Activated CD8-positive, alpha-beta memory T cell treated with anti-CD3 and anti-CD28 coated beads, Interleukin-2, amount 50 U/mL, for 24 hours (primary cell): ENCODE results near the gene COL4A2.

Source experiments
- DNase-seq: peaks from one replicate; pipeline ENCODE4 v3.0.0-alpha.2; 2020; ENCODE audit errors: extremely low read depth

Gene COL4A2

DNA sequence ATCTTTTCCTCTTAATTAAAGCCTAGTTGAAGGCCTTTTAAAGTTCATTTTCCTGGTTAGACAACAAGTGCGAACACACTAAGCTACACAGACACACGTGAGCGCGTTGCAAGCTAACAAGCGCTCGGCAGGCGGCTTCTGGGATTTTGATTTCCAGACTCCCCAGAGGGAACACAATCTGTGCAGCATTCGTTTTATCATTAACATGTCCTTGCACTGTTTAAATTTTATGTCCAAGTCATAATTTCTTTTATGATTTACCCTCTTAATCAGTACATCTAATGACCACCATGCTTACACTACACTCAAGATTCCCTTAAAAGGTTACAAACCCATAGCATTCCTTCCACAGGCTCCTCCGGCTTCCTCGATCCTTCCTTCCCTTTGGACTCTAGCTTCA lies 16.9 kb upstream of the COL4A2 start:
- DNase-seq = no peak

DNA sequence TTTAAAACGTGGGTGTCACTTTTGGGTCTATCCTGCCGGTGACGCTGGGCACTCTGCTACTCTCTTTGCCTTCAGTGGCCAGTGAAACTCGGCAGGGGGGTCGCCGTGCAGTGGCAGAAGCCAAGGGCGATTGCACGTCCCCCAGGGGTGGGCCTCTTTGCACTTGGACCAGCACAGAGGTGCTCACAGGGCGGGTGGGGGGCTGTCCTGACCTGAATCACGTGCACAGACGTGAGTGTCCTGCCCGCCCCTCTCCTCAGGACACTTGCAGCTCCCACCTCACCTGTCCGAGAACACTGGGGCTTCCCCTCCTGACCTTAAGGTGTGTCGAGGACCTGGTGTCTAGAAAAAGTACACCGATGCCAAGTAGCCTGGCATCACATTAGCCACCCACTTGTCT lies 16.3 kb upstream of the COL4A2 start:
- no peak for DNase-seq

DNA sequence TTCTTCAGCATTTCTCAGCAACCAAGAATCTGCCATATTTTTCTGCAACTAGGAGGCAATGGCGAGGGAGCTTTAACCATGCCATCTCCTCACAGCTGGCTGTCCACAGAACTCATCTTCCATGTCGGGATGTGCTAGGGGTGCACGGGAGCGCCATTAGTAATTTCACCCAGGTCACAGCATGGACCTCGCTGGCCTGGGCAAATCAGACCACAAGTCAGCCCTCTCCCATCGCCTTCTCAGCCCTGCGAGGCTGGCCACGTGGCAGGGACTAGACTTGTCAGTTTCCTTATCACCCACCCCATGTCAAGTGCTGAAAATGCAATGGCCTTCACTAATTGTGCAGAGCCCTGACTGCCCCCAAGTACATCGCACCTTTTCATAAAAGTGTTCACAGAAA lies 15.8 kb upstream of the COL4A2 start:
- no peak for DNase-seq

DNA sequence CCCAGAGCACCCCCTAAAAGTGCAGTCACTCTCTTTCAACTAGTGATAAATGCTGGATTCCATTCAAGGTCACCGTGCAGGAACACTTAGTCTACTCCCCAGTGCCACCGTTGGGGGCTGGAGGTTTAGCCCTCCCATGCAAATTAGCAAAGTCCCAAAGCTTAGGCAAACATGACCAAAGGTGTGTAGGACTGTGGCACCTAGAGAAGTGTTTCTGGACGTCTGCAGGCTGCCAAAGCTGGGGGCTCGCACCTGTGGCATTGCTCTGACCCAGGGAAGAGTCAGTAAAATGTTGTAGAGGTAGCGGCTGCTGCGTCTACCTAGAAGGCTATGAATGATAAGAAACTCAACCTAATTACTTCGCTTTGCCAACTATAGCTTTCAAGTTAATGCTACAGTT lies 14.0 kb upstream of the COL4A2 start:
- no peak for DNase-seq

DNA sequence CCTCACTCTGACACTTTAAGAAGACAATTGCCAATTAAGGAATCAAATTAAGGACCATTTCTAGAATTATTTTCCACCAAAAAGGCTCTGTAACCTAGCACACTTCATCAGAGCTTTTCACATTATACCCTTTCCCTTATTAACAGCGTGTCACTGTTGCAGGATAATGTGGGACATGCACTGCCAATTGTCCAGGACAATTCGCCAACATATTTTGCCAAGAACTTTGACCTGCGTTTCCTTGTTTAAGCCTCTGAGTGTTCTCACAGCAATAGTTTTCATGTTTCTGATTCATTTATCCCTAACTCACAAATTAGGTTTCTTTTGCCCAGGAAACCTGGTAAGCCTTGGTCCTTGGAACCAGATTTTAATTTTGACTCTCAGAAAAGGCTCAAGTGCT lies 13.4 kb upstream of the COL4A2 start:
- DNase-seq = no peak

DNA sequence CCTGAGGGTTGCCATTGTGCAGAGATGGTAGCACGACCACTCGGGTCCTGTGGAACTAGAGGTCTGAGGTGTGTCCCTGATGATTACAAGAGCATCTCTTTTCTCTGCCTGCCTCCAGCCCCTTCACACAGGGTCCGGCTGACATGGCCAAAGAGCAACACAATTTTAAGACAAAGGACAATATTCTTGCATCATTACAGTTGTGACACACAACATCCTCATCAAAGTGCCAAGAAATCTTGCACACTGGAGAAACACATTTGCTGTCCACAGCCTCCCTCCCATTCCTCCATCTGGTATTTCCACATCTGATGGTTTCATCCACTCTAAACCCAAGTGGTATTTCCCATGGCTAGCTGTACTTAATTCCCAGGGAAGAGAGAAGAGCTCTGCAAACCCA lies 12.9 kb upstream of the COL4A2 start:
- no peak for DNase-seq

DNA sequence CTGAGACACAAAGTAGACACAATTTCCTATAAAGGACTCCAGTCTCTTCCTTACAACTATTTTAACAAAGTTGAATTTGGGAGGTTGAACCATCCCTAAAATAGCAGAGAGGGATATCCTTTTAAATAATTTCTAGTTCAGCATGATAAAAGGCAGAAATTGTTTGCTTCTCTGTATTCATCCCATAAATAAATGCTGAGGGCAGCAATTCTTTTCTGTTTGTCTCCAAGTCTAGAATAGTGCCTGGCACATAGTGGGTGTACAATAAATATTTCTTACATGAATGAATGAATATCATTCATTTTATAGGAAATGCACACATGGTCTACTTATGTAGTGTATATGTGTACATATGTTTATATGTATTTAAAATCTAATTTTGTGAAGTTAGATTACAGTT lies 12.5 kb upstream of the COL4A2 start:
- DNase-seq = no peak

DNA sequence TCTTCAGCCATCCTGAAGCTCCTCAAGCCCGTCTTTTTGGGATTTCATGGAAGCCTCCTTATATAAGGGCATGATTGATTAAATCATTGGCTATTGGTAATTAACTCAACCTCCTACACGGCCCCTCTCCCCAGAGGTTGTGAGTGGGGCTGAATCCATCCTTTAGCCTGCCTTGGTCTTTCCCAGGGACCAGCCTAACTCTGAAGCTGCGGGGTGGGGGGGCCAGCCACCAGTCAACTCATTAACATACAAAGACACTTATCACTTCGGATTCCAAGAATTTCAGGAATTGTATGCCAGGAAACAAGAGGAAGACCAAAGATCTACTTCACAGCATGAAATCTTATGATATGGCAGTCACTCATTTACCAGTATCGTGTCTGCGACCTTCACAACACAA lies 10.1 kb upstream of the COL4A2 start:
- DNase-seq = no peak

DNA sequence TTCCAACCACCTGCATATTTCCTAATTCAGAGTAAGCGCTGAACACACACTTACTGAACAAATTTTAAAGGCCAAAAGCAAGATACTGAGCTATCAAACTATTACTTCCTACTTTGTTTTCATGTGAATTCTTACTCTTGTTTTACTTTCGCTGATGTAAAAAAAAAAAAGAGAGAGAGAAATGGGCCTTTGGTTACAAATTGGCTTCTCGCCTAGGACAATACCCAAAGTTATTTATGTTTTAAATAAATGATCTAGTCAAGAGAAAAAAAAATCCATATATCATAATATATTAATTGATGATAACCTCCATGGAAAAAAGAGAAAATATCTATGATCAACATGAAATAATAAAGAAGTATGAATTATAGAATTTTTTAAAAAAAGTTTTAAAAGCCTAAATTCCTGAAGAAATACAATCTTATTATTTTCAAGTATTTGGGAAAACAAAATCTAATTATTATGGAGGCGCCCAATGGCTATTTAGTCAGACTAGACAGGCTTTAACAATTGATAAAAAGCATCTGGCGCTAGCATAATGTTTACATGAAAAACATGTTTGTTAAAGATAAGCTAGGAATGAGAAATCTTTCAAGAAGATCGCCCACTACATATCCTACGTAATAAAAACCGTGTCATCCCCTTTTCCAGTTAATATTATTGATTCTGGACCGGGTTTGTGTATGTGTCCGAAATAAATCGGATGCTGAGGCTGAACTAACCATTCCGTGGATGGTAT lies 9.1 kb upstream of the COL4A2 start:
- no peak for DNase-seq

DNA sequence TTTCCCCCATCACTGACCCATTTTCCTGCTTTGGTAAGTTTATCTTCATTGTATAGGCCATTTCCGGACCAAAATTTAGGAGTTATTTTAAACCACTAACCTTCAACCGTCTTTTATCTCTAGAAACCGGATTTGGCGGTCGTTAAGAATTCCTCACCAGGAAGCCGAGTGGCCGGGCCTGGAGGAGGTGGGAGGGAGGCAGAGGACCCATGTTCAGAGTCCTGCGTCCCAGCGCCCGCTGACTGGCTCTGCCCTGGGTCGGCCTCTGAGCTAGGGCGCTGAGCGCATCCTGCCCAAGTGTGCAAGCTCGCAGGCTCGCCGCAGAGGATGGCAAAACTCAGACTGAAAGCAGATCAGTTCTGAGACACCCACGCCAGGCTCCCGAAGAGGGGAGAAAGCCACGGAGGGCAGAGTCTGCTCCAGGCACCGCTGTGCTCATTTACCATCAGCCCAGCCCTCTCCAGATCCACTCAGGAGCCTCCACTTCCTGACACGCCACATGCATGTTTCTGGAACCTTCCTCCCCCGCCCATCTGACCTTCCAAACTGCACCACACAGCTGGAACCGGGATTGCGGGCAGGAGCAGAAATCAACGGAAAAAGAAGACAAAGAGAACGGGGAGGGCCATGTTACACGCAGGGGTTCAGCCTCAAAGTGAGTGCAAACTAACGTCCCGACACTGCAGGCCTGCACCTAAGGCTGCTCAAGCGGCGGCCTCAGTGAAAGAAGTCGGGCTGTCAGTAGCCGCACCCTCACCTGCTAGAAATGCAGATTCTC lies 8.4 kb upstream of the COL4A2 start:
- no peak for DNase-seq

DNA sequence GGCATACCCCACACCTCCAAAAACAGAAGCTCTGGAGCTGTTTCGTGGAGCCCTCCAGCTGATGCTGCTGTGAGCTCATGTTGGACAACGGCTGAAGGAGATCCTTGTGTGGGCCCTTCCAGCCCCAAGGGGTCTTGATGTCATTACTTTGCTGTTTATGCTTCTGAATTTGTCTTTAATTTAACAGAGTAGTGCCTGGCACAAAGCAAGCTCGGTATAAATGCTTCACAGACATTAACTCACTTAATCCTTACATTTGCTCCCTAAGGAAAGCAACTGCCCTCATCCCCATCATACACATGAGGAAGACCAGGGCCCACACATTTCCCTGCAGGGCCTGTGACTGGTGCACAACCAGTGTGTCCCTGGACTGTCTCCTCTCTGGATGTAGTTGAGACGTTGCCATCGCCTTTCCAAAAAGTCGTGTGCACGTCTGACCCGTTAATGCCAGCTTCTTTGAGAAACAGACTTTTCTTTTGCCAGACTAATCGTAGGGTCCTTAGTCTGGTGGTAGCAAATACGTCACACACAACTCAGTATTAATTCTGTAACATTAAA lies 7.7 kb upstream of the COL4A2 start:
- DNase-seq = no peak

DNA sequence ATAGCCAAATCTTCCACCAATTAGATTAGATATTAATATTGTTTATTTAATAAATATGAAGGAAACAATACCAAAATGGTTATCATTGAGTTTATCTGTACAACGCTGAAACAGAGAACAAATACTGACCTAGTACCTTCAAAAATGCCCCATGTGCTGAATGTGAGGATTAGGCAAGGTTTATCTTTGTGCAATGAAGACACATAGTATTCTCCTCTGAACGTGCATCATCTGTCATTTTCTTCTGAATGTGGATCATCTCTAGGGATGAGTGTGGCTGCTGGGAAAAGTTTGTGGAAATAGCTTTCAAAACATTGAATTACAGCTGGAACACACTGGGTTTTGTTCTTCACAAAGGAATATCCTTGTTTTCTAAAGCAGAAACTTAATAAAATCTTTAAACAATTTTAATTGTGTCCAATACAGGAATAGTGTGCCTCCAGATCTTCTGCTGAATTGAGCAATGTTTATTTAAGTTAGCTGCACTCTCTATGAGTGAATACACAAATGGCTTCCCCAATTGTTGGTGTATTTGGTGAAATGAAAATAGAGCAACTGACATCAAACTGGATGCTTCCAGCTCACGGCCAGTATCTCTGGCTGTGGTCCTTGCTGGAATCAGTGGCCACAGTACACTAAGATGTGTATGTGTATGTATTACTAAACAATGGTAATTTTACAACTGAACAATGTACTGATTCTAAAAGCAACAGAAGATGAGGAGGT lies 6.8 kb upstream of the COL4A2 start:
- no peak for DNase-seq

DNA sequence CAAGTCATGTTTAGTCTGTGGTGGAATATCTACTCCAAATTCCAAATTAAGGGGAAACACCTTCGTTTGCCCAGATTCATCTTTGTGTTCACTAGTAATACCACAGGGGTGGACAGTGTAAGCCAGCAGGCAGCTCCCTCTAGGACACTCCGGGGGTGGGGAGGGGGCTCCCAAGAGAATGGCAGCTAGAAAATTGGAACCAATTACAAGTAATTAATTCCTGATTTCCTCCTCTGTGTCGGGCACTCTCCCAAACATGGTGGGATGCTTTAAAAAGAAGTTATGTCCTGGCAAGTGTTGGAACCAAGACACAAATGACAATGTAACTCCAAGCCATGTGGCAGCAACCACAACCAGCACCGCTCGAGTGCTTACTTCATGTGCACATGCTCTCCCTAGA lies 6.0 kb upstream of the COL4A2 start:
- DNase-seq = no peak

DNA sequence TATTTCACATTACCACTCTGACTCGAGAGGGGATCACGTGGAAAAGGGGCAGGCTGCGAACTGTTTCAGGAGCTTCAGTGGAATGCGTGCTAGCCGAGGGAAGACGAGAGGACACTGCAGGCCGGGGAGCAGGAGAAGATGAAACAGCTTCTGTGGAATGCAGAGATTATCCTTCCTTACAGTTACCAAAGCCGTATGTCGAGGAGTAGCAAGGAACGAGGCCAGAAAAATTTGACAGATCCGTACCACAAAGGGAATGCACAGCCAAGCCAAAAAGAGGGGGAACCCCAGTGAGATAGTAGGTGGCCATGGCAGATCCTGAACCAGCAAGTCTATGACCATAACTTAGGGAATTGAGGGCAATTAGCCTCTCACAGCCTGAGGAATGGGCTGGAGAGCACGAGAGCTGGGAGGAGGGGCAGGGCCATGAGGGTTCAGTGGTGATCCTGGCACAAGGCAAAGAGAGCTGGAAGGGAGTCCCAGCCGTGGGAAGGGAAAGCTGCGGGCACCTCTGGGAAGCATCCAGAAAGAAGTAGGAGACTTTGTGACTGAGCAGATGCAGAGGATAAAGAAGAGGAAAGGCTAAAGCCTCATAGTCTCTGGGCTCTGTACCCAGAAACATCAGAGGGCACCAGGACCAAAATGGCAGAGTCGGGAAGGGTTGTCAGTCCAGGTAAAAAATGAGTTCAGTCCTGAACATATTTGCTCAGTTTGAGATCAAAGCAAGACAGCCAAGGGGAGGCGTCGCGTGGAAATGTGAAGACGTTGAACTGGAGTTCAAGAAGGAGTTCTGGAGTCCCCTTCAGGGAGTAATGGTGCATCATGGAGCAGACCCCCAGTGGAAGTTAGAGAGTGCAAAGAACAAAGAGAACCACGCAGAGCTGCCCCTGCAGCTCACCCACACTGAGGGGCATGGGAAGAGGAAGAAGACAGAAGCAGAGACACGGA lies 5.2 kb upstream of the COL4A2 start:
- DNase-seq = no peak

DNA sequence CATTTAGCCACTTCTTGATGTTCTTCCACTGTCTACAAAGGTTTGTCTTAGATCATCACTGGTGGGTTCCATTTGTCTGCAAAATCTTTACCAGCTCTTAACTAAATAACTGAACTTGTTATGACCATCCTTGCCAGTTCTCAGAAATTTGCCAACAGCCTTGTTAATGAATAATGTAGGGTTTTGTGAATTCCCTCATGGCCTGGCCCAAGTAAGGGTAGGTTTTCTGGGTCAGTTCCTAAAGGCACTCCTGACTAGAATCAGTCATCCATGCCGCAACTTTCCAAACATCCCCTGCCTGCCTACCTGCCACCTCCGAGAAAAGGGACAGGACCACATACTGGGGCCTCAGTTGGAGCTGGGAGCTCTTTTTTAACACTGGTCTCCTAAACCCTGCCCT lies 4.1 kb upstream of the COL4A2 start:
- DNase-seq = no peak

DNA sequence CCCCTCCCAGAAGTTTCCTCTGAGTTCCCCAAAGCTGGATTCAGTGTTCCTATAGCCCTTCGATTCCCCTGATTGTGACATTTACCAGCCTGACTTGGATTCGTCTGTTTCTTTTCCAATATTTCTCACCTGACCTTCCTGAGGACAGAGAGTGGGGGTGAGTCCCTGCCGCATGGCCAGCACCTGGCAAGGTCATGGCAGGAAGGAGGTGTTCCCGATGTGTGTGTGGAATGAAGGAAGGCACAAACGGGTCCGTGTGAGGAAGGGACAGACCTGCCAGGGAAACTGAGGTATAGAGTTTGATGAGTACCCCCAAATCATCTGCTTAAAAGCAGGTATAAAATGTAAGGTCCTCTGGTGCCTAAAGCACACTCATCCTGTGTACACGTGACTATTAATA lies 3.4 kb upstream of the COL4A2 start:
- no peak for DNase-seq

DNA sequence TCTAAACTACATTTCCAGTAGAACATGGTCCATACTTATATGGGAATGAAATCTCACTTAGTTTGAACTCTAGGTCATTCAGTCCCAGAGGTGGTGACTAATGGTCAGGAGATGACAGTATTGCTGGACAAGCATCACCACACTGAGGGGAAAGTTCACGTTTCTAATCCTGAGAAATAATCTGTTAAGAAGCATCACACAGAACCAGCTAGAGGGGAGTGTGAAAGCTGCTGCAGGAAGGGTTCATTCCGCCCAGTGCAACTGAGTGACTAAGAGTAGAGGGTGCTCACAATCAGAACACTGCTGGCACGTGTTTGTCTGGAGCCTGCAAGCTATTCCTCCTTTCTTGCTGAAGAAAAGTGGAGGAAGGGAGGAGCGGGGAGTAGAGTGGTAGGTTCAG lies 2.8 kb upstream of the COL4A2 start:
- no peak for DNase-seq

DNA sequence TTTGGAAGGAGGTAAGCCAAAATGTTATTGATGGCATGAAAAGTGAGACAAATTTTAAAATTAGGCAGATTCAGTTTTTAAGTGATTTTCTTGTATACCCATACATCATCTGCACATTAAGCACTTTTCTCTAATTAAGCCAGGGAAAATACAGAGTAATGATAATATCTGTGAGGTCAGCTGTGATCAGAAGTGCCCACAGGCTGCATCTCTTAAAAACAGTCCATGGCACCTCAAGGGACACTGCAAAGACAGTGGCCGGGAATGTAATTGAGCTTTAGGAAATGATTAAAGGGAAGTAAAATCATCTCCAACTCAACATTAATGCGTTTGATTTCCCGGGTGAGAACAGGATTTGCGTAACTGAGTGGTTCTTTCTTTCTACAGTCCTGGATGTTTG lies 2.1 kb upstream of the COL4A2 start:
- DNase-seq = no peak

DNA sequence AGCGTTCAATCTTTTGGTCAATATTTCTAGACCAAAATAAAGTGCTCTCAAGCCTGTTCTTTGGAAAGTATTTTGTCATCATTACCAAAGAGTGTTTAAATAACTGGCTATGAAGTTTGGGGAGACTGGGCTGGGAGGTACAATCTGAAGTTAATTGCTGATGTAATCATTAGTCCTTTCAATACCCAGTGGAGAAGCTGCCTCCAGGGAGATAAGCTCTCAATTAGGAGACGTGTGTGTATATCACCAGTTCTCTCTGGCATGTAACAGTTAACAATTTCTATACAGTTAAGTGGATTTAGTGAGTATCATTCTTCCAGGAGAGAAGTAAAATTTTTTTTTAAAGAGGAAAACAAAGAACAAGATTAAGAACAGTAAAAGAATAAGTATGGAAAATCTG lies 1.5 kb upstream of the COL4A2 start:
- DNase-seq = no peak

DNA sequence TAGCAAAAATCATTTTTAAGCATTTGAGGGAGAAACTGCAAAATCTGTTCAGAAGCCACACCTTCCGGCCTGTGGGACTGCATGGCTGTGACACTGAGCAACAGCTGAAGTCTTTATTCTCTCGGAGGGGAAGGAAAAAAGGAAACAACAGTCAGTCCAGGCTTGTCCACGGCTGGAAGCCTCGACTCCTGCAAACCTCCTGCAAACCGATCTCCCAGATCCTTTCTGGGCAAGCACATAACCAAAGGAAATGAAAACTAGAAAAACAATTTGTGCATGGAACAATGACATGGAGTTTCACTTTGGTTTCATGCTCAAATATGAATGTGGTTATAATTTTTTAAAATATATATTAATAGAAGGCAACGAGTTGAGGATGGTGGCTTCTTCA lies 1.1 kb upstream of the COL4A2 start:
- no peak for DNase-seq

DNA sequence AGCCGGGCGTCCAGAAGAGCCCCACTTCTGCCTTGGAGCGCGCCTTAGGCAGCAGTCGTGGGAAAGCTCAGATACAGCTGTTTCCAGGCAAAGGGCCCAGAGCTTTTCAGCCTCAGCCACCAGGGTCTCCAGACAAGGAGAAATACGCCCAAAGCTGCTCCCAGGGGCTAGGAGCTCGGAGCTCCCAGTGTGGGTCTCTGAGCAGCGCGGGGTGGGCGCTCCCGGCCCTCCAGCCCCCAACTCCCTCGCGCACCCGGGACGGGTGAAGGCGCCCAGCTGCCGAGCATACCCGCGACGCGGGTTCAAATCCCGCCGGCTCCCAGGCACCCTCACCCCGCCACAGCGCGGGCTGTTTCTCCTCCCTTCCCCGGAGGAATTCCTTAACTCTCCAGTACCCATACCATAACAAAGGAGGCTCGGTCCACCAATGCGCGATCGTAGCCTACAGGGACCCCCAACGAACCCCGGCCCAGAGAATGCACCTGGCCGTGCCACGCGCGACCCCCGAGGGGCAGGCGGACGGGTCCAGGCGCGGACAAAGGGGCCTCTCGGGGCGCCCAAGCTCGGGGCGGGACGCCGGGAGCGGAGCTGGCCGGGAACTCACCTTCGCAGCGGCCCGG lies 634 bp upstream of the COL4A2 start:
- DNase-seq = no peak
